GM10266 (cell line): ENCODE measurements around the gene AGBL1.

Experiments
- DNase-seq: peaks from one replicate; pipeline ENCODE4 v3.0.0; 2012; ENCODE audit errors: extremely low spot score
- TF ChIP-seq, protein P1 (sequence below): IDR thresholded peaks from 2 replicates; pipeline ENCODE4 v1.5.1; 2012; ENCODE audit warnings: mild to moderate bottlenecking, low read depth; ENCODE audit not compliant: control insufficient read depth, insufficient read depth; ENCODE audit errors: missing control alignments

The AGBL1 gene

DNA sequence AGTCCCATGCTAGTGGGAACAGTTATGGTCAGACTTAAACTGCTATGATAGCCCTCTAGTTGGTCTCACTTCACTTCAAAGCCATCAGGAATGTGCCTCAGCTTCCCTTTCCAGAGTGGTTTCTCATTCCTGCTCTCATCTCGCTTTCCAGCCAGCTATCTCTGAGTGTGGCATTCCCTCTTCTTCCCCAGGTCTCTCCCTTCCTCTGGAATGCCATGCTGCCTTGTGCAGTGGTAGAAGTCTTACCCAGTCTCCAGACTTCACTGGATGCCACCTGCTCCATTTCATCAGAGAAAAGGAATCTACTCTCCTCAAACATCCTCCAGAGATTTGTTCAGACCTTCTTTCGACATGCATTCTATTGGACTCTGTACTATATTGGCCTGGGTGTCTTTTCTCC lies 83.0 kb downstream of the AGBL1 start:
- TF ChIP-seq, protein P1, sequence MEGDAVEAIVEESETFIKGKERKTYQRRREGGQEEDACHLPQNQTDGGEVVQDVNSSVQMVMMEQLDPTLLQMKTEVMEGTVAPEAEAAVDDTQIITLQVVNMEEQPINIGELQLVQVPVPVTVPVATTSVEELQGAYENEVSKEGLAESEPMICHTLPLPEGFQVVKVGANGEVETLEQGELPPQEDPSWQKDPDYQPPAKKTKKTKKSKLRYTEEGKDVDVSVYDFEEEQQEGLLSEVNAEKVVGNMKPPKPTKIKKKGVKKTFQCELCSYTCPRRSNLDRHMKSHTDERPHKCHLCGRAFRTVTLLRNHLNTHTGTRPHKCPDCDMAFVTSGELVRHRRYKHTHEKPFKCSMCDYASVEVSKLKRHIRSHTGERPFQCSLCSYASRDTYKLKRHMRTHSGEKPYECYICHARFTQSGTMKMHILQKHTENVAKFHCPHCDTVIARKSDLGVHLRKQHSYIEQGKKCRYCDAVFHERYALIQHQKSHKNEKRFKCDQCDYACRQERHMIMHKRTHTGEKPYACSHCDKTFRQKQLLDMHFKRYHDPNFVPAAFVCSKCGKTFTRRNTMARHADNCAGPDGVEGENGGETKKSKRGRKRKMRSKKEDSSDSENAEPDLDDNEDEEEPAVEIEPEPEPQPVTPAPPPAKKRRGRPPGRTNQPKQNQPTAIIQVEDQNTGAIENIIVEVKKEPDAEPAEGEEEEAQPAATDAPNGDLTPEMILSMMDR = no peak

DNA sequence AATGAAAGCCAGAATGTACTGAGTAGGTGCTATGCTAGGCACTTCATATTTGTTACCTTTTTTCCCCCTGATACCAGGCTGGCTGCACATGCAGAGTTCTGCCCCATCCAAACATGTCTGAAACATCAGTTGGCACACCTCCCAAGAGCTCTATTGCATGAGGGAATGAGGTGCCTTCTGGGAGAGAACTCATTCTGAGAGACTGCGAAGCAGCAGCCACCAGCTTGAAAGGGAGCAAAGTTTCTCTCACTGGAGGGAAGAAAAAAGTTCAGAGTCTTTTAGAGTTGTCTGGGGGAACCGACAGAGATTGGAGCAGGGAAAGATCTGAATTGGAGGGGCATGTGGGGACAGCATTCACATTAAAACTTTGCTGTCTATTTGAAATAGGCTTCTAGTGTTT lies 84.1 kb downstream of the AGBL1 start:
- DNase-seq = no peak
- TF ChIP-seq, protein P1 = no peak

More for the DNA sequence above, 83.0 kb downstream of the AGBL1 start:
- no peak for DNase-seq

DNA sequence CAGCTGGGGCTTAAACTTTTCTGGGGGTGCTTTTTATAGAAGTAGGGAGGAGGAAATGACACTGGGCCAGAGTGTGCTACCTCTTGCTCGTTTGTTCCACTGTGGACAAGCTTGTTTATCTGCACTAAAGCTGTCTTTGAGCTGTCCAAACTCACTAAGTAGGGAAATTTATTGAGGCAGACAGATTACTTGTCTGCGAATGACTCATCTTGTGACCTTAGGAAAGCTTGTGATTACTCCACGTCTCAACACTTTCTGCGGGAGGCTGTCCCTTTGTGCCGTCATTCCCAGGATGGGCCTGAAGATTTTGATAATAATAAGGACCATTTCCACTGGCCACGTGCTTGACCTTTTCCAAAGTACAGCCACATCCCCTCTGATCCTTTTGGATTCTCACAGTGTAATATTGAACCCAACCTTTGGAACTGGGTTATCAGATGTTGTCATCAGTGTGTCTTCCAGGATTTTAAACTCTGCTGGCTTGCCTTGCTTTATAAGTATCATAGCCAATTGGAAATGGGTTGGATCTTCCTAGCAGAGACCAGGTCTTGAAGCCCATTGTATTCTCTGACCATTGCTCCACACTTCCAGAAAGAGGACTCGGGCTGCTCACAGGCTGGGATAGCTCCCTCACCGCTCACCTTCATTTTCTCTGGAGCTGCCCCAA lies 84.7 kb downstream of the AGBL1 start:
- TF ChIP-seq, protein P1 = no peak
- DNase-seq = no peak

DNA sequence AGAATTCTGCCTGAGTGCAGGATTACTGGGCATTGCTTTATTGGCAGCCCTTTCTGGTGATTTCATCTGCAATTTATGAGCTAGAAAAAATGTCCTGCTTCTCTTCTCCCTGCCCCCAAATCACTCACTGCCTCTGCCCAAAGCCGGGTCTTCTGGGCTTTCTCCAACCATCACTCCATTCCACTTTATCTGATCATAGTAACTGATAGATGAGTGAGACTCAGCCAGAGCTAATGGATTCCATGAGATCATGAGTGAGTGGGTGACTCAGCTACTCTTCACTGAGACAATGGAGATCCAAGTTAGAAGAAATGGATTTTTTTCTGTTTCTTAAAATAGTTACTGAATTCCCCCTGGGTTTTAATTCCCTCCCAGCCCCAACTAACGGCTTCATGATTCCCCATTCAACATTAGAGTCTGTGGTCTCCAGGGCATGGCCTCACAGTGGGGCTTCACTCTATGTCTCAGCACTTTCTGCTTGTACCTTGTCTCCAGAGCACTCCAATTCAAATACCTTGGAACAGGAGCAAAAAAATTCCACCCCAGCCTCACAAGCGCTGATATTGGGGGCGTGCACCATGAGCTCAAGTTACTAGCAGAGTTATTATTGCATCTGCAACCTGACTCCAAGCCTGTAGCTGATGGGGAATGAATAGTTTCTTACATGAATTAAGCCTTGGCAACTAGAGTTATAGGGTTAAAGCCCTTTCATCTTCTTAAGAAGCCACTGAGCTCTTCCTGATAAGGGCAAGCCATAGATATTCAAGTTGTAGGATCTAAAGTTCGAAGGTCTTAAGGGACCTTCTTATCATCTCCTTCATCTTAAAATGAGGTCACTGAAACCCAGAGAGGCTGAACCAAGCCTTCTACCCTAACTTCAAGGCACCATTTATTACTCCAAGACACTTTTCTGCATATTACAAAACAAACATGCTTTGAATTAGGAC lies 85.9 kb downstream of the AGBL1 start:
- DNase-seq = no peak
- TF ChIP-seq, protein P1 = no peak

DNA sequence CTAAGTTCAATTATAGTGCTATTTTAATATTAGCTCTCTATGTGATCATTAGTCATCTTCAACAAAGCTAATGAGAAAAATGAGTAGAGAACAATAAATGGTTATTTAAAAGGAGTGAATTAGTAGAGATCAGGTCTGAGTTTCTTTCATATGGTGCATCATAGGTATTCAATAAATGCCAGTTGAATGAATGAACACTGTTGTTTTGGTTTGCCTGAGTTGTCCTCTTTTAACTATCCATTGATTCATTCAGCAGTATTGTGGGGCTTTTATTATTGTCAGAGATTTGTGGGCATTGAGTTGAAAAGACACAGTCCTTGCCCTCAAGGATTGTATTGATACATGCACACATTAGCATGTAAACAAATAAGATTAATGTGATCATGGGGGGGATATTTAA lies 88.2 kb downstream of the AGBL1 start:
- TF ChIP-seq, protein P1 = no peak

DNA sequence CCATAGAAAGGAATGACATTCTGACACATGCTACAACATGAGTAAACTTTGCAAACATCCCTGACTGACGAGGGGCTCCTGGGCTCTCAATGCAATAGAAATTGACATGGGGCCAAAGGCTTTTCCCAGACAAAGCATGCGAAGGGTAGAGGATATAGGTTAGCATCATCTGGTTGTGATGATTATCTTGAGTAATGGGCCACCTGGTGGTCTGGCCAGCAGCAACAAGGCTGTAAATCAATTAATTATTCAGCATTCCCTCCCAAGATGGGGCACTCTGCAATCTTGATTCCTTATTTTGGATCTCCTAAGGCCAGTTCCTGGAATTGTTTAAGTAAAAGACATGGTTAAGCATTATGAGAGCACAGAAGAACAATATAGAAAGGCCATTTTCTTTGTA lies 99.2 kb downstream of the AGBL1 start:
- no peak for DNase-seq
- TF ChIP-seq, protein P1 = no peak

More for the DNA sequence above, 88.2 kb downstream of the AGBL1 start:
- no peak for DNase-seq
